DOHH2 (cell line): ENCODE measurements around the gene TRIM24.

Source experiments
- H3F3A ChIP-seq: fragments of 200-600 bp; sonication (generic), shearing (Covaris generic); 2 replicates; pipeline ENCODE4 v1.6.0; 2016; ENCODE audit warnings: antibody characterized with exemption, mild to moderate bottlenecking; ENCODE audit not compliant: control insufficient read depth, insufficient read depth
- H3K27ac ChIP-seq: fragments of 200-600 bp; sonication (generic); 2 replicates; pipeline ENCODE4 v1.5.1; 2014; ENCODE audit warnings: low read depth, mild to moderate bottlenecking, low read length, moderate library complexity
- H3K27me3 ChIP-seq: fragments of 200-600 bp; sonication (generic); 2 replicates; pipeline ENCODE4 v1.6.1; 2014; ENCODE audit warnings: mild to moderate bottlenecking, low read length, mixed read lengths; ENCODE audit not compliant: control insufficient read depth
- H3K36me3 ChIP-seq: fragments of 200-600 bp; sonication (generic); 2 replicates; pipeline ENCODE4 v1.6.1; 2014; ENCODE audit warnings: mild to moderate bottlenecking, low read length, moderate library complexity, mixed read lengths; ENCODE audit not compliant: control insufficient read depth
- H3K4me1 ChIP-seq: fragments of 200-600 bp; sonication (generic); 2 replicates; pipeline ENCODE4 v1.6.1; 2014; ENCODE audit warnings: mild to moderate bottlenecking, low read length, mixed read lengths; ENCODE audit not compliant: control insufficient read depth
- H3K4me2 ChIP-seq: fragments of 200-600 bp; sonication (generic); 2 replicates; pipeline ENCODE4 v1.6.0; 2014; ENCODE audit warnings: mild to moderate bottlenecking, low read length, moderate library complexity
- H3K4me3 ChIP-seq: fragments of 200-600 bp; sonication (generic); 2 replicates; pipeline ENCODE4 v1.5.1; 2014; ENCODE audit warnings: mild to moderate bottlenecking, low read length, mixed read lengths
- H3K79me2 ChIP-seq: fragments of 200-600 bp; sonication (generic); 2 replicates; pipeline ENCODE4 v1.6.1; 2014; ENCODE audit warnings: mild to moderate bottlenecking, low read length, mixed read lengths; ENCODE audit not compliant: control insufficient read depth
- H3K9me2 ChIP-seq: fragments of 200-600 bp; sonication (generic); replicated peaks from 2 replicates; pipeline ENCODE4 v1.6.1; 2014; ENCODE audit warnings: mild to moderate bottlenecking, low read length, mixed read lengths; ENCODE audit not compliant: control insufficient read depth
- H3K9me3 ChIP-seq: fragments of 200-600 bp; sonication (generic); 2 replicates; pipeline ENCODE4 v1.6.1; 2014; ENCODE audit warnings: antibody characterized with exemption, low read length, mixed read lengths; ENCODE audit not compliant: control insufficient read depth, insufficient read depth
- H4K20me1 ChIP-seq: fragments of 200-600 bp; sonication (generic); 2 replicates; pipeline ENCODE4 v1.6.0; 2014; ENCODE audit warnings: low read depth, mild to moderate bottlenecking, antibody characterized with exemption, low read length, moderate library complexity; ENCODE audit not compliant: control insufficient read depth, insufficient read depth
- CTCF ChIP-seq: fragments of 200-600 bp; sonication (generic); IDR thresholded peaks from one replicate; pipeline ENCODE4 v1.5.1; 2014; ENCODE audit warnings: antibody characterized with exemption, mild to moderate bottlenecking, low read depth, low read length; ENCODE audit not compliant: poor library complexity, severe bottlenecking
- EZH2phosphoT487 ChIP-seq: fragments of 200-600 bp; sonication (generic); IDR thresholded peaks from 2 replicates; pipeline ENCODE4 v1.6.1; 2017; ENCODE audit warnings: borderline replicate concordance, mild to moderate bottlenecking, antibody characterized with exemption, low read length, moderate library complexity, mixed read lengths

The TRIM24 gene

GRCh38 chr7:138556771-138557484, 96.9 kb downstream of the TRIM24 start:
- Histone ChIP-seq H4K20me1 (no peaks in the 10 kb centered on the region), H3F3A (no peaks in the 10 kb centered on the region), H3K4me3 (no peak overlapping the region), H3K27ac (no peak overlapping the region), H3K9me3 (peaks cover 33% of the 10 kb centered on the region), H3K9me2 (no peaks in the 10 kb centered on the region), H3K27me3 (no peaks in the 10 kb centered on the region), H3K4me1 (no peaks in the 10 kb centered on the region), H3K79me2 (no peaks in the 10 kb centered on the region), H3K4me2 (no peak overlapping the region), H3K36me3 (peaks cover 92% of the 10 kb centered on the region)
- TF ChIP-seq EZH2phosphoT487 (no peak), CTCF (no peak)

GRCh38 chr7:138559448-138559847, 99.4 kb downstream of the TRIM24 start:
- peaks cover 96% of the 10 kb centered on the region for H3K36me3 ChIP-seq
- H3F3A ChIP-seq: no peaks in the 10 kb centered on the region
- H3K4me2 ChIP-seq: no peak overlapping the region
- H3K79me2 ChIP-seq: no peaks in the 10 kb centered on the region
- no peaks in the 10 kb centered on the region for H3K9me2 ChIP-seq
- no peak overlapping the region for H3K4me3 ChIP-seq
- H3K27ac ChIP-seq: no peak overlapping the region
- H3K27me3 ChIP-seq: no peaks in the 10 kb centered on the region
- peaks cover 54% of the 10 kb centered on the region for H3K9me3 ChIP-seq
- no peak for TF ChIP-seq EZH2phosphoT487
- TF ChIP-seq CTCF: no peak
- no peaks in the 10 kb centered on the region for H4K20me1 ChIP-seq
- H3K4me1 ChIP-seq: no peaks in the 10 kb centered on the region

- Histone ChIP-seq H3K27ac (no peak overlapping the region), H3K9me2 (no peaks in the 10 kb centered on the region), H3K4me2 (no peak overlapping the region)
Measured at GRCh38 chr7:138563808-138564207, 103.7 kb downstream of the TRIM24 start.

More at GRCh38 chr7:138563808-138564207, 103.7 kb downstream of the TRIM24 start:
- Histone ChIP-seq H3F3A (no peaks in the 10 kb centered on the region), H3K36me3 (peaks cover 86% of the 10 kb centered on the region), H3K9me3 (peaks cover 39% of the 10 kb centered on the region; the same call in 1 of the 2 replicates), H3K79me2 (no peaks in the 10 kb centered on the region), H3K4me3 (no peak overlapping the region), H4K20me1 (no peaks in the 10 kb centered on the region), H3K27me3 (no peaks in the 10 kb centered on the region), H3K4me1 (no peaks in the 10 kb centered on the region)
- TF ChIP-seq EZH2phosphoT487: no peak
- TF ChIP-seq CTCF: no peak
